H9 (cell line): Measurements from ENCODE around the gene GAREM1. TPM values are rescaled to one million over a fixed set of nuclear protein-coding genes. Genes with fewer than 3 reads are reported as not detected.
"Not testable (repeated sequence)": the region's sequence is repeated elsewhere in the genome, so short reads cannot be mapped to it uniquely, and the experiment has no call there.

Experiments
- DNase-seq: peaks from one replicate; pipeline ENCODE4 v3.0.0-alpha.2; 2017
- H2AFZ ChIP-seq: one replicate; pipeline ENCODE4 v1.6.1; 2013; ENCODE audit warnings: mild to moderate bottlenecking, low read length, control low read depth, moderate library complexity
- H2AK5ac ChIP-seq: 2 replicates; pipeline ENCODE4 v1.6.1; 2013; ENCODE audit warnings: low read length, control low read depth, mixed read lengths; ENCODE audit not compliant: insufficient read length
- H2BK120ac ChIP-seq: one replicate; pipeline ENCODE4 v1.6.1; 2013; ENCODE audit warnings: low read depth, mild to moderate bottlenecking, low read length, control low read depth, inconsistent platforms; ENCODE audit not compliant: poor library complexity, severe bottlenecking
- H2BK12ac ChIP-seq: 2 replicates; pipeline ENCODE4 v1.6.1; 2013; ENCODE audit warnings: low read length, control low read depth, mixed read lengths, low read depth; ENCODE audit not compliant: insufficient read length
- H2BK15ac ChIP-seq: 2 replicates; pipeline ENCODE4 v1.6.1; 2013; ENCODE audit warnings: low read depth, low read length, control low read depth
- H2BK20ac ChIP-seq: one replicate; pipeline ENCODE4 v1.6.1; 2013; ENCODE audit warnings: low read depth, mild to moderate bottlenecking, low read length, control low read depth, inconsistent platforms; ENCODE audit not compliant: poor library complexity, severe bottlenecking
- H2BK5ac ChIP-seq: 2 replicates; pipeline ENCODE4 v1.6.1; 2013; ENCODE audit warnings: low read length, control low read depth, mixed read lengths; ENCODE audit not compliant: insufficient read length
- H3K14ac ChIP-seq: 2 replicates; pipeline ENCODE4 v1.6.1; 2013; ENCODE audit warnings: low read length, control low read depth; ENCODE audit not compliant: insufficient read depth
- H3K18ac ChIP-seq: 2 replicates; pipeline ENCODE4 v1.6.1; 2013; ENCODE audit warnings: low read depth, mild to moderate bottlenecking, mixed read lengths, low read length, control low read depth; ENCODE audit not compliant: insufficient read length
- H3K23ac ChIP-seq: 2 replicates; pipeline ENCODE4 v1.6.1; 2013; ENCODE audit warnings: low read length, control low read depth, mixed read lengths, low read depth; ENCODE audit not compliant: insufficient read length
- H3K23me2 ChIP-seq: 2 replicates; pipeline ENCODE4 v1.6.1; 2013; ENCODE audit warnings: low read depth, mild to moderate bottlenecking, mixed read lengths, low read length, control low read depth; ENCODE audit not compliant: insufficient read length, poor library complexity, severe bottlenecking
- H3K27ac ChIP-seq: 2 replicates; pipeline ENCODE4 v1.5.1; 2013; ENCODE audit warnings: low read length, control low read depth, mixed read lengths, low read depth; ENCODE audit not compliant: insufficient read length
- H3K27me3 ChIP-seq: 2 replicates; pipeline ENCODE4 v1.6.1; 2013; ENCODE audit warnings: low read length, control low read depth, inconsistent platforms; ENCODE audit not compliant: insufficient read depth
- H3K4ac ChIP-seq: 2 replicates; pipeline ENCODE4 v1.6.1; 2013; ENCODE audit warnings: low read depth, mild to moderate bottlenecking, control low read depth, inconsistent platforms, low read length, moderate library complexity
- H3K4me1 ChIP-seq: 2 replicates; pipeline ENCODE4 v1.6.1; 2013; ENCODE audit warnings: low read length, control low read depth, inconsistent platforms; ENCODE audit not compliant: insufficient read depth
- H3K4me2 ChIP-seq: 2 replicates; pipeline ENCODE4 v1.6.1; 2013; ENCODE audit warnings: low read length, control low read depth, mixed read lengths; ENCODE audit not compliant: insufficient read length, insufficient read depth
- H3K56ac ChIP-seq: 2 replicates; pipeline ENCODE4 v1.6.1; 2013; ENCODE audit warnings: low read depth, mild to moderate bottlenecking, mixed read lengths, low read length, control low read depth; ENCODE audit not compliant: insufficient read length
- H3K79me1 ChIP-seq: 2 replicates; pipeline ENCODE4 v1.6.1; 2013; ENCODE audit warnings: low read depth, mild to moderate bottlenecking, moderate library complexity, low read length, control low read depth, inconsistent platforms; ENCODE audit not compliant: insufficient read depth, poor library complexity, severe bottlenecking
- H3K79me2 ChIP-seq: 2 replicates; pipeline ENCODE4 v1.6.1; 2013; ENCODE audit warnings: low read length, control low read depth, inconsistent platforms; ENCODE audit not compliant: insufficient read depth
- H3K9ac ChIP-seq: 2 replicates; pipeline ENCODE4 v1.6.1; 2013; ENCODE audit warnings: low read length, control low read depth, mixed read lengths; ENCODE audit not compliant: insufficient read length; ENCODE audit errors: extremely low read depth
- H3K9me3 ChIP-seq: one replicate; pipeline ENCODE4 v1.6.1; 2013; ENCODE audit warnings: low read depth, low read length, inconsistent platforms; ENCODE audit not compliant: control insufficient read depth
- H3T11ph ChIP-seq: one replicate; pipeline ENCODE4 v1.6.1; 2013; ENCODE audit warnings: mild to moderate bottlenecking, low read length, control low read depth, inconsistent platforms
- H4K20me1 ChIP-seq: one replicate; pipeline ENCODE4 v1.6.1; 2013; ENCODE audit not compliant: control insufficient read depth, insufficient read length, insufficient read depth
- H4K5ac ChIP-seq: 2 replicates; pipeline ENCODE4 v1.6.1; 2013; ENCODE audit warnings: low read depth, mild to moderate bottlenecking, mixed read lengths, low read length, control low read depth; ENCODE audit not compliant: insufficient read length
- H4K8ac ChIP-seq: replicated peaks from 2 replicates; pipeline ENCODE4 v1.6.1; 2013; ENCODE audit warnings: low read length, control low read depth, mixed read lengths, low read depth; ENCODE audit not compliant: insufficient read length
- H4K91ac ChIP-seq: 2 replicates; pipeline ENCODE4 v1.6.1; 2013; ENCODE audit warnings: low read depth, mild to moderate bottlenecking, moderate library complexity, mixed read lengths, low read length, control low read depth; ENCODE audit not compliant: insufficient read length
- H3K27ac Mint-ChIP-seq, 3 experiments: 2 replicates in 2 of 3; 3 replicates in 1 of 3; pipeline ENCODE4 v1.8.0; 2020 to 2021; ENCODE audit warnings: mixed read lengths in 3 of 3, mild to moderate bottlenecking in 1 of 3, moderate library complexity in 1 of 3
- H3K27me3 Mint-ChIP-seq: 2 replicates; pipeline ENCODE4 v1.8.0; 2021; ENCODE audit warnings: low read depth, mild to moderate bottlenecking, moderate library complexity, mixed read lengths
- H3K36me3 Mint-ChIP-seq, 3 experiments: 2 replicates in 2 of 3; 3 replicates in 1 of 3; pipeline ENCODE4 v1.8.0; 2020 to 2021; ENCODE audit warnings: low read depth in 3 of 3, mixed read lengths in 3 of 3; ENCODE audit not compliant: insufficient read depth in 1 of 3
- H3K4me1 Mint-ChIP-seq, 2 experiments: 2 replicates each; pipeline ENCODE4 v1.8.0; 2020; ENCODE audit warnings: mixed read lengths in 2 of 2
- H3K4me3 Mint-ChIP-seq, 2 experiments: 2 replicates in 1 of 2; 3 replicates in 1 of 2; pipeline ENCODE4 v1.8.0; 2020 to 2021; ENCODE audit warnings: mild to moderate bottlenecking in 2 of 2, mixed read lengths in 2 of 2, moderate library complexity in 1 of 2
- H3K9me3 Mint-ChIP-seq, 2 experiments: 2 replicates in 1 of 2; 3 replicates in 1 of 2; pipeline ENCODE4 v1.8.0; 2020; ENCODE audit warnings: mild to moderate bottlenecking in 2 of 2, mixed read lengths in 2 of 2, moderate library complexity in 1 of 2
- WGBS: extraction: QIAGEN DNeasy Blood & Tissue Kit; methylation state at CpG from one replicate; pipeline ENCODE4 v1.1.7; 2013; ENCODE audit warnings: missing lambda C conversion rate, low lambda C conversion rate, mixed read lengths; ENCODE audit not compliant: insufficient read length; ENCODE audit errors: extremely low coverage; 5-methylcytosine and 5-hydroxymethylcytosine counted together
- total RNA-seq: library from RNA; stranded (reverse); gene quantifications from 2 replicates; pipeline ENCODE4 v1.2.1, GENCODE V29; 2021
- TF ChIP-seq, protein P1 (sequence below): fragments of 200-600 bp; sonication (generic); conservative IDR thresholded peaks from 3 replicates; pipeline ENCODE4 v1.8.0; 2021; ENCODE audit warnings: antibody characterized with exemption, mild to moderate bottlenecking

Gene GAREM1
- total RNA-seq, 1 experiment from 2014 or later, result 4.4 TPM

GRCh38 chr18:32343634-32344033 lies 127.0 kb downstream of the GAREM1 start:
- H3K18ac ChIP-seq, result no peak overlapping the region
- no peaks in the 10 kb centered on the region for H4K20me1 ChIP-seq
- no peak overlapping the region for H3K23ac ChIP-seq
- H2AK5ac ChIP-seq, result no peak overlapping the region
- H3K79me1 ChIP-seq, result no peaks in the 10 kb centered on the region
- H3K4me1 ChIP-seq, result no peaks in the 10 kb centered on the region; the same call in 1 of the 2 replicates
- H3K79me2 ChIP-seq, result no peaks in the 10 kb centered on the region
- H2BK12ac ChIP-seq, result no peak overlapping the region
- H2AFZ ChIP-seq, result no peak overlapping the region
- H2BK5ac ChIP-seq, result no peak overlapping the region
- no peak overlapping the region for H2BK15ac ChIP-seq
- Mint-ChIP-seq H3K9me3 (no peaks in the 10 kb centered on the region), H3K4me1 (peaks cover 6 to 12% of the 10 kb centered on the region in 2 experiments), H3K27ac (no peak overlapping the region), H3K4me3 (no peak overlapping the region), H3K27me3 (no peaks in the 10 kb centered on the region), H3K36me3 (no peaks in the 10 kb centered on the region; a peak in 1 of 7 replicates)
- H2BK20ac ChIP-seq, result no peak overlapping the region
- no peak overlapping the region for H2BK120ac ChIP-seq
- H3K27ac ChIP-seq, result no peak overlapping the region
- no CpG with 5 or more reads among the region's 3 CpGs for WGBS
- H3K27me3 ChIP-seq, result no peaks in the 10 kb centered on the region
- no peak overlapping the region for H4K8ac ChIP-seq
- no peak for DNase-seq
- H3K4me2 ChIP-seq, result no peak overlapping the region
- H3K9me3 ChIP-seq, result no peaks in the 10 kb centered on the region
- H3K14ac ChIP-seq, result no peak overlapping the region
- TF ChIP-seq, protein P1, sequence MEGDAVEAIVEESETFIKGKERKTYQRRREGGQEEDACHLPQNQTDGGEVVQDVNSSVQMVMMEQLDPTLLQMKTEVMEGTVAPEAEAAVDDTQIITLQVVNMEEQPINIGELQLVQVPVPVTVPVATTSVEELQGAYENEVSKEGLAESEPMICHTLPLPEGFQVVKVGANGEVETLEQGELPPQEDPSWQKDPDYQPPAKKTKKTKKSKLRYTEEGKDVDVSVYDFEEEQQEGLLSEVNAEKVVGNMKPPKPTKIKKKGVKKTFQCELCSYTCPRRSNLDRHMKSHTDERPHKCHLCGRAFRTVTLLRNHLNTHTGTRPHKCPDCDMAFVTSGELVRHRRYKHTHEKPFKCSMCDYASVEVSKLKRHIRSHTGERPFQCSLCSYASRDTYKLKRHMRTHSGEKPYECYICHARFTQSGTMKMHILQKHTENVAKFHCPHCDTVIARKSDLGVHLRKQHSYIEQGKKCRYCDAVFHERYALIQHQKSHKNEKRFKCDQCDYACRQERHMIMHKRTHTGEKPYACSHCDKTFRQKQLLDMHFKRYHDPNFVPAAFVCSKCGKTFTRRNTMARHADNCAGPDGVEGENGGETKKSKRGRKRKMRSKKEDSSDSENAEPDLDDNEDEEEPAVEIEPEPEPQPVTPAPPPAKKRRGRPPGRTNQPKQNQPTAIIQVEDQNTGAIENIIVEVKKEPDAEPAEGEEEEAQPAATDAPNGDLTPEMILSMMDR, result no peak
- H4K5ac ChIP-seq, result no peak overlapping the region
- H3K4ac ChIP-seq, result no peak overlapping the region
- no peak overlapping the region for H3K56ac ChIP-seq
- no peak overlapping the region for H3T11ph ChIP-seq
- no peaks in the 10 kb centered on the region for H3K23me2 ChIP-seq
- no peak overlapping the region for H4K91ac ChIP-seq
- no peak overlapping the region for H3K9ac ChIP-seq

DNA sequence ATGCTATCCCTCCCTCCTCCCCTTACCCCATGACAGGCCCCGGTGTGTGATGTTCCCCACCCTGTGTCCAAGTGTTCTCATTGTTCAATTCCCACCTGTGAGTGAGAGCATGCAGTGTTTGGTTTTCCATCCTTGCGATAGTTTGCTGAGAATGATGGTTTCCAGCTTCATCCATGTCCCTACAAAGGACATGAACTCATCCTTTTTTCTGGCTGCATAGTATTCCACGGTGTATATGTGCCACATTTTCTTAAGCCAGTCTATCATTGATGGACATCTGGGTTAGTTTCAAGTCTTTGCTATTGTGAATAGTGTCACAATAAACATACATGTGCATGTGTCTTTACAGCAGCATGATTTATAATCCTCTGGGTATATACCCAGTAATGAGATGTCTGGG lies 129.6 kb downstream of the GAREM1 start:
- H3K27ac Mint-ChIP-seq, H3K79me1 ChIP-seq, H3K27me3 ChIP-seq, H2BK12ac ChIP-seq, H3K27me3 Mint-ChIP-seq, H3T11ph ChIP-seq, H3K18ac ChIP-seq, H3K4me3 Mint-ChIP-seq, H3K4me2 ChIP-seq, H3K4ac ChIP-seq, H2BK15ac ChIP-seq, DNase-seq, H3K4me1 Mint-ChIP-seq, H3K27ac ChIP-seq, H3K9me3 Mint-ChIP-seq, H3K79me2 ChIP-seq, H3K9ac ChIP-seq, H4K8ac ChIP-seq, H2BK120ac ChIP-seq, H4K20me1 ChIP-seq, H3K56ac ChIP-seq, H4K5ac ChIP-seq, H2AK5ac ChIP-seq, H3K23me2 ChIP-seq, H2AFZ ChIP-seq, H2BK20ac ChIP-seq, H3K36me3 Mint-ChIP-seq, H3K23ac ChIP-seq, H3K14ac ChIP-seq, H3K4me1 ChIP-seq, H4K91ac ChIP-seq, H2BK5ac ChIP-seq, H3K9me3 ChIP-seq: not testable (repeated sequence)
- WGBS, result no CpG with 5 or more reads among the region's 3 CpGs
